NCI-H510A treated with DMSO at 0.1 percent for 48 hours (cell line): Measurements from ENCODE around the gene MMP3.

Experiments used
- DNase-seq: peaks from one replicate; lab custom pipeline; 2025; lab: John Stamatoyannopoulos, UW

The MMP3 gene

DNA sequence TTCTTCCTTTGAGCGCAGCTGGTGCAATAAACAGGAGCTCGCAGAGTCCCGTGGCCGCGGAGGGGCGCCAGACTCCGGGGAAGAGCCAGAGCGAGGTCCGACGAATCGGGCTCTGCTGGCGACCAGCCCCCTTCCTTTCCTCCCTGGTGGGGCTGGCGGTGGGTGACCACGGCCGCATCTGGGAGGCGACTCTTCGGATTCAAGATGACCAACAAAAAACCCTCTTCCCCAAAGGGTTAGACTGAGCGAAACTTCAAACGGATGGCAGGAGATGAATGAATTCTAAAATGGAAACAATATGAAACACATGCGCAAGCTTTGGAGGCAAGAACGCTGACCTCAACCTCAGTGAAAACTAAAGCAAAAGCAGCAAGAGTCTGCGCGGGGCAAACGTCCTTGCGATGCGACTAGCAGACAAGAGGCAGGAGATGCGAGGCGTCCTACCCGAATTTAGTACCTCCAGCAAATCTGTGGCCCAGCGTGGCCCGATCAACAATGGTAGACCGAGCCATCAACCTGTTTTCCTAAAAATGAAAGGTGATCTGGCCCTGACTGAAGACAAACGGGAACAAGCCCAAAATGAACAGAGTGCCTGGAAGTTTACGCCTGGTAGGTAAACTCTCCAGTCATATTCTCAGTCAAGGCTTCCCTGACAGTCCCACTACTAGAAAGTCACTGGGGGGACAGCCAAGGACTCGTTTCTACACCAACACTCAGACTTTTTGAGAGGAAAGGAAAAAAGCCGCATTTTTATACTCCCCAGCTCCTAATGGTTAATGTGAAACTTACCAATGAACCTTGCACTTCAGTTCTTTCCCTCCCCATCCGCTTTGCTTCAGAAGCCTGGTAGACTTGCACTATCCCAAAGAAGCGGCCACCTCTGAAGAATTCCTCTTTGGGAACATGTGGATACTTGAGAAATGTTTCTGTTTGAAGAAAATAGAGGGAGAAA, 11.6 kb downstream of the MMP3 start:
- DNase-seq: no peak

DNA sequence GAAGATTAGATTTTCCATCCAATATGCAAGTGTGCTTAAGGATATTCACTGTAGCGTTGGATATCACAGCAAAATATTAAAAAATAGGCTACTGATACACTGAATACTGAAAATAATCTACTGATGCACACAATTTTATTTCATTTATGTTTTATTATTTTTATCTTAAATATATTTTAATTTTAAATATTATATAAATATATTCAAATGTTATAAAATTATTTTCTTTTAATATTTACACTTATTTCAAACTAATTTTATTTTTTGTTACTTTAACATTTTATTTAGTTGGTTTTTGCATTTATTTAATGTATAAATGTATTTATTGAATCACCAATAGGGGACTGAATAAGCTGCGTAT, 12.3 kb downstream of the MMP3 start:
- no peak for DNase-seq

DNA sequence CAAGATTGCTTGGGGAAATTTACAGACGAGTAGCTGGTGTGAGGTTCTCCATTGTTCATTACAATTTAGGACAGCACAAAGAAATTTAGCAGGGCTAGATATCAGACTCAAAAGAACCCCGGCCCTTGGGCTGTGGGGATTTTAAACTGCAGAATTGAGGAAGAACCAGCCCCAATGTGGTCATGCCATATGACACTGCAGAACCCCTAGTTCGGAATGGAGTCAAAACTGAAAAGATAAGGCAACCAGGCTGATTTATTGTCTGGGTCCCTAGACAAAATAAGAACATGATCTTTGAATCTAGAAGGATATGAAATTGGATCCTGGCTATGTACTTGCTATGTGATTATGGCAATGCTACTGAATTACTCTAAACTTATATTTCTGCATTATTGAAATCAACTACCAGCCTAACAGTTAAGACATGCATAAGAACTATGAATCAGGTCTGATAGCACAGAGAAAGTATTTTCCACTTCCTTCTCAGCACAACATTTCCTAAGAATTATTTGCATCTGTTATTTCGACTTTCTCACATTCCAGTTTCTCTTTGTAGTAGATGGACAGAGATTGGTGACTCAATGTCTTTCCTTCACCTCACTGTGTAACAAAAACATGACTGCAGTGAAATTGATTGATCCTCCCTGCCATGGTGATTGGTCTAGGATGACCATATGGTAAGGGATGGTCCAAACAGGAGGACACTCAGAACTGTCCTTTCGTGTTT, 13.2 kb downstream of the MMP3 start:
- DNase-seq: no peak

DNA sequence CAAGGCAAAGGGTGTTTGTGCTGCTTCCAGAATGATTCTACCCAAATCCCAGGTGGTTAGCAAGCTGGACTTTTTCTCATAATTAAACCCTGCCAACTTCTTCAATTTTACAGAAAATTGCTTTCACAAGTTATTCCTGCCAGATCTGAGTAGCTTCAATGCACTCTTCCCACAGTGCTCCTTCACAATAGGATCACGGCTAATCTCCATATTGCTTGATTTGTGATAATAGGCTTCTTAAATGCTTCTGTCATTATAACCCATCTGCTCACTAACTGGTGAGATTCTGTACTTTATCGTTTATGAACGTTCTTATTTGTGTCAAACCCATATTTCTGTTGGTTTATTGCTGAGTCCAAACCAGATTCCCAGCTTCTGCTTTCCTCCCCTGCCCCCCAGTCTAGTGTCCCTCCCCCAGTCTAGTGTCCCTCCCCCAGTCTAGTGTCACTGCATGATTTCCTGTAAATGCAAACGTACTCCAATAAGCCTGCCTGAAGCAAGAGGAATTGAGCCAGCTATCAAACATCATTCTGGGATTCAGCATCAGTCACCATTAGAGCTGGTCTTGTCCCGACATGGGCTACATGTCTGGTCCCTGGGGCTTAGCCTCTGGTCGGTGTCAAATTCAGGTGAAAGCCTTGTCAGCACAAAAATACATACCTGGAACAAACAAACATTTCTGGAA, 14.0 kb downstream of the MMP3 start:
- no peak for DNase-seq

DNA sequence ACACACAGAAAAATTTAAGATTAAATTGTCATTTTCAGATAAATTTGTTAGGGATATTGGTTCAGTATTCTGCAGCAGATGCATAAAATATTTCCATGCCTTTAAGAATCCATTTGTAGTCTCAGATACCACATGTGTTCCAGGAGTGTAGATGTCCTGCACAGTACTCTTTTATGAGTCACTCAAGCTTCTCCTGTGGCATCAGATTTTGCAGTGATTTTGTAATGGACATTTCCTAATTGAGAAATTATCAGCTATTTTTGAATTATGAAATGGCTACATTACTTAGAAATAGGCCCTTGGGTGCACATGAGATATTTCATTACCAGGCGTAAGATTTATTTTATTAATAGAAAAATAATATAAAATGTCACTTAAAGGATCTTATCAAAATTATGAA, 18.9 kb downstream of the MMP3 start:
- no peak for DNase-seq

- DNase-seq: no peak
Observed at GRCh38 chr11:102819491-102819890, 23.9 kb downstream of the MMP3 start.

GRCh38 chr11:102813484-102813883, 29.9 kb downstream of the MMP3 start:
- no peak for DNase-seq

DNA sequence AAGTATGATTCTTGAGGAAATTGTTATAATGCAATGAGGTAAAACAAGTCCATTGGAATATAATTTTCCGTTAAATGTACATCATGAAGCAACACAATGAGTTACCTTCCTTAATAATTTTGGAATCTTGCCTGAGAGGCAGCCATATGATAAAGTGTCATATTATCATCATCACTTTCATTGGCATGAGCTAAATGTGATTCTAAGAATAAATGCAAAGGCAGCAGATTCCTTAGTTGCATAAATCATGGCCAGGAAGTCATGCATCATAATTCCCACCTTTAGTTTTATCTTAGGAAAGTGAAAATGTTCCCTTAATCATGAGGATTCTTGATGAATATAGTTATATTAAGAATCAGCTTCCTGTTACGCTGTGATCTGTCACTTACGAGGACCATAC, 31.2 kb downstream of the MMP3 start:
- DNase-seq: no peak

DNA sequence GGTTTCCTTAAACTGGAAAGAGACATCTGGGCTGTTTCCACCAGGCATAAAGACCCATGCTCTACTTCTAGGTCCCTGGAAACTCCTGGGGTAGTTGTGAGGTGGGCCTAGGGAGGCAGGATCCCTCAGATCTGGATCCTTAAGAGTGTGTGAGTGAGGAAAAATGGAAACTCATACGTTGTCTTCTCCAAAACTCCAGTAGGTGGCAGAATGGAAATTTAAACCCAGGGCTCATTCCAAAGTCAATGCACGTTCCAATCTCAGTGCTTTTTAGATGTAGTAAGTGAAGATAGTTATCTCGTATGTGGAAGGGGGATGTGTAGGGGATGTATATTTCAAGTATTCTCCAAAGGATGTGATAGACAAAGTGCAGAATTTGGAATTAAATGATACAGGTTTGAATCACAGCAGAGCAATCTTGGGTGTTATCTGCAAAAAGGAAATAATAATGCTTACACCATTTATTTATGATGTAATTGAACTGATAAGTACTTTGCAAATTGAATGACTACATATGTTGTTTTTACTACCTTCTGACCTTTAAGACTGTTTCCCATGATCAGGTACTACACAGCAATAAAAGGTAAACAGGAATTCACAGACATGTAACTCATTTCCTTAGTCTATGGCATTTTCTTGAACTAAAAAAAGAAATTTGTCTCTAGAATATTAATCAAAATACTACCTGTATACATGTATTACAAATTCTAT, 32.3 kb downstream of the MMP3 start:
- DNase-seq: peak; percentile 26

GRCh38 chr11:102809971-102810370, 33.4 kb downstream of the MMP3 start:
- DNase-seq: no peak

DNA sequence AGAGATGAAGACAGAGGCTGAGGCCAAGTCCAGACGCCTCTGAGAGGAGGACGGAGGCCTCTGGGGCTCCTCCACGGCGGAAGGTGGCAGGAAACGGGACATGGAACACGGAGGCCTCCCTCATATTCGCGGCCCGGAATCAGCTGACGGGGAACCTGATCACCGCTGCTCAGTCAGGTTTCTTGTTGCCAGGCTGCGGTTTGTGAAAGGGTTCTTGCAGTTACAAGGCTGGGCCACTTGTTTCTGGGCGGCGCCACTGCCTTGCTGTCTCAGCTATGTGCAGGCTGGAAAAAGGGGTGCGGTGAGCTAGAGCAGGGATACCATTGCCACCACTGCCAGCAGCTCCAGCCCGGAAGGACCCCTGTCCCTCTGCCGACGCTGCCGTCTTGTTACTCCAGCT, 35.5 kb downstream of the MMP3 start:
- DNase-seq: no peak

DNA sequence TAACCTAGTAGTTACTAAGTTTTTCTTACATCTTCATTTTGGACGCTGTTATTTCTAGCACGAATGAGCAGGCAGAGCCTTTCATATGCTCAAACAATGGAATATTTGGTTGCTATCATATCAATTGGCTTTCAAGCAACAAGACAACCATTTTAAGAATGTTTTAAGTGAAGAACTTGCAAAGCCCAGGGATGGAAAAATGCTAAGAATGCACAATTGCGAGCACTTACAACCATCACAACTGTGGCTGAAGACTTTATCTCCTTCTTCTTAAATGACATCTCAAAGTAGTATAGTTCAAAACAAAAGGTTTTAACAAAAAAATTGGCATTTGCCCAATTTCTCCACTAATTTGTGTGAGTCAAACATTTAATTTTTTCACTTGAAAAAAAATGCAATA, 37.1 kb downstream of the MMP3 start:
- no peak for DNase-seq

DNA sequence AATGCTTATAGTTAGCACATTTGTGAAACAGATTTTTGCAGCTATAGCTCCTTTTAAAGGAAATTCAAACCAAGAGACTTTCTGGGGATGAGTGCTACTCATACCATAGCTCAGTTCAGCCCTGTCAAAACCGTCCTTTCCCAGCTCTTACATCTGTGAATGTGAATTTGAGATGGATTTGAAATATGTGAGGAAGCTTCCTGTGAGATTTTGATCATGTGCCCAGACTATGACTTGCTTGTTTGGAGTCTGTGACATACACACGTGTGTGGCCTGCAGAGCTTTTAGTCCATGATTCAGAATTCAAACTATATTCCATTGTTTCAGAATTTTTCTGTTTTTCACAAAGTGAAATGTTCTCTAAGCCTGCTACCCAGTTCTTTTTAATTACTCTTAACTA, 41.1 kb downstream of the MMP3 start:
- no peak for DNase-seq

GRCh38 chr11:102800767-102801166, 42.6 kb downstream of the MMP3 start:
- no peak for DNase-seq

DNA sequence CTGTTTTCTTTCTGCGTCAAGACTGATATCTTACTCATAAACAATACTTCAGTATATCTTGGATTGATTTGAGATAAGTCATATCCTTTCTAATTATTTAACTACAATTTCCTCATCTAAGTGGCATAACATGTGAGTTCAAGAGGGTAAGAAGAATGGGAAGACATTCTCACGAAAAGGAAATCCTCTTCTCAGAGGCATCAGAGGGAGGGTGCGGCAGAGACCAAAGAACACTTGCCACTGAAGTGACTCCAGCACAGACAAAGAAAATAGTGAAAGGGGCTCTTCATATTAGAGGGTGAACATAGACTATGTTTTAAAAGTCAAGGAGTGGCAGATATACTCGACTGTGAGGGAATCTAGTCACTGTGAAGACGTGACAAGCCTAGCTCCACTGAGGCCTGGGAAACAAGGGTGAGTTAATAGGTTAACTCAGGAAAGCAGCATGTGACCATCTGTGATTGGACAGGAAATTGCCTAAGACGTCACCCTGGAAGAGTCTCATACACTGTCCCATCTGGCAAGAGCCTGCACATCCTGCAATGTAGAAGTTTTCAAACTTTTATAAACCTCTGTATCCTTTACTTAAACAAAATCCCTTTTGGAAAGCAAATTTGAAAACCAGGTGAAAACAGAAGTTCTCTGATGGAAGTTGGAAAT, 43.6 kb downstream of the MMP3 start:
- DNase-seq: no peak

DNA sequence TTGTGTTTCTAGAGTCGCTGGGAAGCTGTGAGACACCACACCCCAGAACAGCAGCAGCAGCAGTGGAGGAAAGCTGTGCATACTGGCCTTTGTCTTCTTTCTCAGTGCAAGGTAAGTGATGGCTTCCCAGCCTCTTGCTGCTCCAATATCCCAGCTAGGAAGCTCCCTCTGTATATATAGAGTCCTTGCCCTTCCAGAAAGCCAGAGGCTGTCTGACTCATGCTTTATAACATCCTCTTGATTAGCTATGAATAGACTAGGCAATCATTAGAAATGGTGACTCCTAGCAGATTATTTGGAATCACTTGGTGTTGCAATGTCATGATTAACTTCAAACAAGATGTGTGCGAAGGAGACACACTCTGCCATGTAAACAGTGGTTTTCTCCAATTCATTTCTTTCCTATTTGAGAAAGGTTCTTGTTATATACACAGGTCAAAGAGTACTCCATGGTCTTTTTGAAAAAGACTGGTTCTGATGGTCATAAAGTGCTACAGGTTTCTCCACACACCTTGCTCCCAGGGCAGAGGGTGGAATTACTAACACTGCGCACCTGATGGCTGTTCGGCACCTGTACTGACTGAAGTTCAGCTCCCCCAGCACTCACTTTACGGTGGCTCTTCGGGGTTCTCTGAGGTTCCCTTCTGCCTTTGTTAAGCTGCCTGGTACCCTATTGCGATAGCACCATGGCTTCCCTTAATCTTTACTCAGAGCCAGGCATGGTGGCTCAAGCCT, 45.2 kb downstream of the MMP3 start, which contains the start of gene MMP1:
MMP1 (minus strand) TSS at position 149 of the 735 bp plus-strand sequence; CDS start at position 81, 68 bp downstream.
- DNase-seq: no peak

GRCh38 chr11:102794382-102794781, 49.0 kb downstream of the MMP3 start:
- DNase-seq: no peak

DNA sequence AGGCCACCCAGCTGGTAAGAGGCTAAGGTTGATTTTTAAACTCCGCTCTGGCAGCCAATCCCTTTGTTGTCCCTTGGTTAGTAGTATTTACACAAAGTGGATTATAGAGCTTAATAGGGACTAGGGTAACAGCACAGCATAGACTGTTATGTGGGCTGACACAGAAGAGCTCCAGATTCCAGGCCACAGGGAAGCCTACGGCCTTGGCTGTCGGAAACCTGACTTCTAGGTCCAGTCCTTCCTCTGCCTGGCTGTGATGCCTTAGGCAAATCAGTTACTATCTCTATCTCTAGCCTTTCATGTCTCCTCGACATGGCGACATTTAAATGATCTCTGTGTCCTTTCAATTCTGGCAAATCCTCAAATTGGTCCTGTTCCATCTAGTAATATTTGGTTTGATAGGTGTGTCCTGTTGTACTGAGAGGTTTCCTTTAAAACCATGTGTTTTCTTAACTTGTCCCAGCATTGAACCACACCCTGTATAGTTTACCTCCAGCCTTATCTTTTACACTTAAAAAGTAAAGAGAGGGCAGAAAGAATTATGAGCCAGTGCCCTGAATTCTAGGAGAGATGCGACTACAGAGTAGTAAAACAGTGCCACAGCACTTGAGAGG, 49.6 kb downstream of the MMP3 start:
- DNase-seq: no peak

DNA sequence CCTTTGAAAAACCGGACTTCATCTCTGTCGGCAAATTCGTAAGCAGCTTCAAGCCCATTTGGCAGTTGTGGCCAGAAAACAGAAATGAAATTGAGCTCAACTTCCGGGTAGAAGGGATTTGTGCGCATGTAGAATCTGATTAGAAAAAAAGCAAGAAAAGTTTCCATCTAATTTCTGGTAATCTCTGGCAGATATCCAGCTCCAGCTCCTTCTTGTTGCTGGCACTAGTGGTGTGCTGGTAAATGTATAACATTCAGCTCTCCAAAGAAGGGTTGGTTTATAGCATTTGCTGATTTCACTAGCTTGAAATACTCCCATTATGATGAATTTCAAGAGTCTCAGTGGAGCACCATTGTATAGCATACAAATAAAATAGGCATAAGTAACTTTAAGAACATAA, 50.8 kb downstream of the MMP3 start:
- no peak for DNase-seq

DNA sequence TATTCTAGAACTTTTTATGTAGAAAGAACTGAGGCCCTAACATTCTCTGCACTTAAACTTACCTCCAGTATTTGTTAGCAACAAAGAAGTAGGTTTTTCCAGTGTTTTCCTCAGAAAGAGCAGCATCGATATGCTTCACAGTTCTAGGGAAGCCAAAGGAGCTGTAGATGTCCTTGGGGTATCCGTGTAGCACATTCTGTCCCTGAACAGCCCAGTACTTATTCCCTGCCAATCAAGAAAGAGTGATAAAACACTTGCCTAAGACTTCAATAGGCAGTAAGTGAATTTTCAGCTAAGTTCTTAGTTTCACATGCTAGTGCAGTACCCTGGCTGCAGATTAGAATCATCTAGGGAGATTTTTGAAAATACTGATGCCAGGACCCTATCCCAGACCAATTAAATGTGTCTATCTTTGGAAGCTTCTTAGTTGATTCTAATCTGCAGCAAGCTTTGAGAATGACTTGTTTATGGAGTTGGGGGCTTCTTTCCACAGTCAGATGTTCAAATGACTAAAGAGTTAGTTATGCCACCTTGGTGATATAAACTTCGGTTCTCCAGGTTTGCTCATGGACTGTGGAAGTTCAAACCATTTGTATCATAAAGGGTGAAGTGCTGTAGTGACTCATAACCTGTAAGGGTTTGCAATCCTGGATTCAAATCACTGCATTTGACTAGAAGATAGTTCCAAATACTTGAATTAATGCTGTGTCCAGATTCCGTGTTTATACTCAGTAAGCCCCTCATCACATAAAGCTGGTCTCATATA, 52.0 kb downstream of the MMP3 start:
- no peak for DNase-seq
